GM21529 (cell line): ENCODE measurements around the gene SEMA7A.
A peak's percentile ranks its signal among the peaks of the same experiment; 100 is the strongest.

Source experiments
- ATAC-seq: cut with Tn5 transposase; IDR thresholded peaks from one replicate; pipeline ENCODE4 v1.9.1; 2021; ENCODE audit not compliant: unreplicated experiment

The SEMA7A gene

GRCh38 chr15:74389241-74390048 is 44.3 kb downstream of the SEMA7A start:
- no peak for ATAC-seq

GRCh38 chr15:74388363-74388951 is 45.3 kb downstream of the SEMA7A start:
- no peak for ATAC-seq

- no peak for ATAC-seq
Observed at GRCh38 chr15:74387621-74388362, 46.0 kb downstream of the SEMA7A start.

GRCh38 chr15:74387141-74387541 is 46.6 kb downstream of the SEMA7A start:
- no peak for ATAC-seq

- ATAC-seq = no peak
Observed at GRCh38 chr15:74386496-74387140, 47.1 kb downstream of the SEMA7A start.

GRCh38 chr15:74385733-74386132 is 48.0 kb downstream of the SEMA7A start:
- no peak for ATAC-seq

GRCh38 chr15:74384881-74385643 is 48.7 kb downstream of the SEMA7A start:
- peak; percentile 67 for ATAC-seq

GRCh38 chr15:74384566-74384880 is 49.2 kb downstream of the SEMA7A start:
- ATAC-seq = peak; percentile 2

GRCh38 chr15:74383695-74384565 is 49.8 kb downstream of the SEMA7A start:
- peak; percentile 46 for ATAC-seq

- no peak for ATAC-seq
Observed at GRCh38 chr15:74383286-74383685, 50.5 kb downstream of the SEMA7A start.

GRCh38 chr15:74382004-74382816 is 51.5 kb downstream of the SEMA7A start:
- ATAC-seq = peak; percentile 29

GRCh38 chr15:74381481-74381880 is 52.3 kb downstream of the SEMA7A start:
- ATAC-seq = no peak

GRCh38 chr15:74381190-74381453 is 52.6 kb downstream of the SEMA7A start:
- no peak for ATAC-seq

GRCh38 chr15:74380361-74381189 is 53.2 kb downstream of the SEMA7A start:
- no peak for ATAC-seq

GRCh38 chr15:74378848-74379247 is 54.9 kb downstream of the SEMA7A start:
- ATAC-seq = no peak

GRCh38 chr15:74377831-74378766 is 55.7 kb downstream of the SEMA7A start:
- no peak for ATAC-seq

- ATAC-seq = no peak
Observed at GRCh38 chr15:74376825-74377581, 56.8 kb downstream of the SEMA7A start.
